ENCODE data around the gene DRAP1. TPM values are rescaled to one million over a fixed set of nuclear protein-coding genes. Genes with fewer than 3 reads are reported as not detected.
A peak's percentile ranks its signal among the peaks of the same experiment; 100 is the strongest.

The DRAP1 gene
- polyA plus RNA-seq, 2 of the 4 experiments (the other 2 are of a cell fraction): 73.7 to 143 TPM

- Histone ChIP-seq H3K9me3 (no peaks in the 10 kb centered on the region), H3K27ac (no peak overlapping the region), H3K4me3 (no peak overlapping the region), H3K4me2 (no peak overlapping the region), H3K4me1 (peaks cover 25% of the 10 kb centered on the region)
- 17% methylated on average over 8 of the region's 9 CpGs for WGBS (ENCODE audit: missing lambda C conversion rate)
- ATAC-seq (peak; percentile 16 to 49; a peak in 5 of 6 replicates), DNase-seq (ENCODE audit: low read depth in 1 of 2, low spot score in 1 of 2) (peak; percentile 83 to 93), FAIRE-seq (peak; percentile 80)
- POLR2A ChIA-PET: interaction anchor here (1.1 to 1.6 kb wide), 5 partner anchors 13 to 173 kb away, joined by 3 to 9 read pairs (median 4); partner anchors contain the start of gene FOSL1
- TF ChIP-seq MAX (IDR thresholded peaks at IDR 0.05) (peak; percentile 65), SMC3 (IDR thresholded peaks at IDR 0.05) (peak; percentile 90), RCOR1 (IDR thresholded peaks at IDR 0.05; ENCODE audit: low read depth, low read length) (no peak), RAD21 (conservative IDR thresholded peaks at IDR 0.05 in 1 of 2, IDR thresholded peaks at IDR 0.05 in 1 of 2) (peak; percentile 81 to 84), BCL3 (IDR thresholded peaks at IDR 0.05) (no peak), KDM5A (IDR thresholded peaks at IDR 0.05) (no peak), MAZ (IDR thresholded peaks at IDR 0.05; ENCODE audit: borderline replicate concordance, low read depth, low read length) (0 out of 2 replicates have a peak, but pooled peaks have one; percentile 43)
- TF ChIP-seq, protein P1, sequence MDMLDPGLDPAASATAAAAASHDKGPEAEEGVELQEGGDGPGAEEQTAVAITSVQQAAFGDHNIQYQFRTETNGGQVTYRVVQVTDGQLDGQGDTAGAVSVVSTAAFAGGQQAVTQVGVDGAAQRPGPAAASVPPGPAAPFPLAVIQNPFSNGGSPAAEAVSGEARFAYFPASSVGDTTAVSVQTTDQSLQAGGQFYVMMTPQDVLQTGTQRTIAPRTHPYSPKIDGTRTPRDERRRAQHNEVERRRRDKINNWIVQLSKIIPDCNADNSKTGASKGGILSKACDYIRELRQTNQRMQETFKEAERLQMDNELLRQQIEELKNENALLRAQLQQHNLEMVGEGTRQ (IDR thresholded peaks at IDR 0.05): no peak
- TF ChIP-seq, protein P2, sequence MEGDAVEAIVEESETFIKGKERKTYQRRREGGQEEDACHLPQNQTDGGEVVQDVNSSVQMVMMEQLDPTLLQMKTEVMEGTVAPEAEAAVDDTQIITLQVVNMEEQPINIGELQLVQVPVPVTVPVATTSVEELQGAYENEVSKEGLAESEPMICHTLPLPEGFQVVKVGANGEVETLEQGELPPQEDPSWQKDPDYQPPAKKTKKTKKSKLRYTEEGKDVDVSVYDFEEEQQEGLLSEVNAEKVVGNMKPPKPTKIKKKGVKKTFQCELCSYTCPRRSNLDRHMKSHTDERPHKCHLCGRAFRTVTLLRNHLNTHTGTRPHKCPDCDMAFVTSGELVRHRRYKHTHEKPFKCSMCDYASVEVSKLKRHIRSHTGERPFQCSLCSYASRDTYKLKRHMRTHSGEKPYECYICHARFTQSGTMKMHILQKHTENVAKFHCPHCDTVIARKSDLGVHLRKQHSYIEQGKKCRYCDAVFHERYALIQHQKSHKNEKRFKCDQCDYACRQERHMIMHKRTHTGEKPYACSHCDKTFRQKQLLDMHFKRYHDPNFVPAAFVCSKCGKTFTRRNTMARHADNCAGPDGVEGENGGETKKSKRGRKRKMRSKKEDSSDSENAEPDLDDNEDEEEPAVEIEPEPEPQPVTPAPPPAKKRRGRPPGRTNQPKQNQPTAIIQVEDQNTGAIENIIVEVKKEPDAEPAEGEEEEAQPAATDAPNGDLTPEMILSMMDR (IDR thresholded peaks at IDR 0.05): peak; percentile 97
- CTCF ChIA-PET: interaction anchor here (0.6 to 20.5 kb wide), 65 partner anchors 7 to 368 kb away, joined by 3 to 618 read pairs (median 5); partner anchors contain the start of genes AP5B1, BANF1, C11orf68 and CFL1
Observed at GRCh38 chr11:65884716-65885092, 34.5 kb upstream of the DRAP1 start.

DNA sequence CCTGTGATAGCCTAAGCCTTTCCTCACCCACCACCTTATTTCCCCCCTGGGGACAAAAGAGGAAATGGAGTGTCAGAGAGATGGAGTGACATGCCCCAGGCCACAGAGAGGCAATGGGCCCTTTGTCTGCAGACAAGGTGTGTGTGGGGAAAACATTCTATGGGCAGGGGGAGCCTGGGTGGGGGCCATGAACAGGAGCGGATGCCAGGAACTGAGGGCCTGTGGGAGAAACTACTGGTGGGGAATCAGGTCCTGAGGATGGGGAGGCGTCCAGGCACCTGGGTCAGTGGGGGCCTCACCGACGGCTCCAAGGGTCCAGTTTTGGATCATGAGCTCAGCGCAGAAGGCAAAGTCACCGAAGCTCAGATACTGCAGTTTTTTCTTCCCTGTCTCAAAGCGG is 34.0 kb upstream of the DRAP1 start:
- no peaks in the 10 kb centered on the region for H3K9me3 ChIP-seq
- CTCF ChIA-PET: interaction anchor here (0.9 to 20.5 kb wide), 51 partner anchors 7 to 300 kb away, joined by 3 to 618 read pairs (median 6); partner anchors contain the start of genes AP5B1, BANF1, C11orf68 and CFL1
- POLR2A ChIA-PET: interaction anchor here (0.9 to 1.6 kb wide), 6 partner anchors 14 to 174 kb away, joined by 3 to 9 read pairs (median 4); partner anchors contain the start of gene FOSL1
- TF ChIP-seq SMC3 (IDR thresholded peaks at IDR 0.05) (no peak), MAX (IDR thresholded peaks at IDR 0.05) (no peak), BCL3 (IDR thresholded peaks at IDR 0.05) (no peak), CHD2 (IDR thresholded peaks at IDR 0.05; ENCODE audit: low read length, partially characterized antibody) (no peak), RCOR1 (IDR thresholded peaks at IDR 0.05; ENCODE audit: low read depth, low read length) (no peak), SREBF2 (IDR thresholded peaks at IDR 0.05) (no peak), PBX3 (IDR thresholded peaks at IDR 0.05) (no peak), HES2 (IDR thresholded peaks at IDR 0.05) (no peak), CHD4 (IDR thresholded peaks at IDR 0.05; ENCODE audit: borderline replicate concordance) (no peak), JUN (IDR thresholded peaks at IDR 0.05) (no peak), NFE2L2 (conservative IDR thresholded peaks at IDR 0.05; ENCODE audit: low read length) (no peak)
- TF ChIP-seq, protein P3, sequence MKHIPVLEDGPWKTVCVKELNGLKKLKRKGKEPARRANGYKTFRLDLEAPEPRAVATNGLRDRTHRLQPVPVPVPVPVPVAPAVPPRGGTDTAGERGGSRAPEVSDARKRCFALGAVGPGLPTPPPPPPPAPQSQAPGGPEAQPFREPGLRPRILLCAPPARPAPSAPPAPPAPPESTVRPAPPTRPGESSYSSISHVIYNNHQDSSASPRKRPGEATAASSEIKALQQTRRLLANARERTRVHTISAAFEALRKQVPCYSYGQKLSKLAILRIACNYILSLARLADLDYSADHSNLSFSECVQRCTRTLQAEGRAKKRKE (CRISPR knock-in tag; IDR thresholded peaks at IDR 0.05; ENCODE audit: low read depth): no peak
- TF ChIP-seq, protein P2 (IDR thresholded peaks at IDR 0.05): no peak
- no peak overlapping the region for H3K27ac ChIP-seq
- FAIRE-seq (no peak), DNase-seq (ENCODE audit: low read depth in 1 of 2, low spot score in 1 of 2) (no peak), ATAC-seq (no peak)
- no peak overlapping the region for H3K4me2 ChIP-seq
- WGBS (ENCODE audit: missing lambda C conversion rate): 83% methylated on average over 7 of the region's 7 CpGs
- no peak overlapping the region for H3K4me3 ChIP-seq
- H3K4me1 ChIP-seq: peaks cover 30% of the 10 kb centered on the region

All from A549 (cell line).